H9 (cell line): ENCODE results near the gene PDCD7. TPM values are rescaled to one million over a fixed set of nuclear protein-coding genes. Genes with fewer than 3 reads are reported as not detected.

Experiments
- DNase-seq: peaks from one replicate; pipeline ENCODE4 v3.0.0-alpha.2; 2017
- H2AFZ ChIP-seq: one replicate; pipeline ENCODE4 v1.6.1; 2013; ENCODE audit warnings: mild to moderate bottlenecking, low read length, control low read depth, moderate library complexity
- H2AK5ac ChIP-seq: 2 replicates; pipeline ENCODE4 v1.6.1; 2013; ENCODE audit warnings: low read length, control low read depth, mixed read lengths; ENCODE audit not compliant: insufficient read length
- H2BK120ac ChIP-seq: one replicate; pipeline ENCODE4 v1.6.1; 2013; ENCODE audit warnings: low read depth, mild to moderate bottlenecking, low read length, control low read depth, inconsistent platforms; ENCODE audit not compliant: poor library complexity, severe bottlenecking
- H2BK12ac ChIP-seq: 2 replicates; pipeline ENCODE4 v1.6.1; 2013; ENCODE audit warnings: low read length, control low read depth, mixed read lengths, low read depth; ENCODE audit not compliant: insufficient read length
- H2BK15ac ChIP-seq: 2 replicates; pipeline ENCODE4 v1.6.1; 2013; ENCODE audit warnings: low read depth, low read length, control low read depth
- H2BK20ac ChIP-seq: one replicate; pipeline ENCODE4 v1.6.1; 2013; ENCODE audit warnings: low read depth, mild to moderate bottlenecking, low read length, control low read depth, inconsistent platforms; ENCODE audit not compliant: poor library complexity, severe bottlenecking
- H2BK5ac ChIP-seq: 2 replicates; pipeline ENCODE4 v1.6.1; 2013; ENCODE audit warnings: low read length, control low read depth, mixed read lengths; ENCODE audit not compliant: insufficient read length
- H3K14ac ChIP-seq: 2 replicates; pipeline ENCODE4 v1.6.1; 2013; ENCODE audit warnings: low read length, control low read depth; ENCODE audit not compliant: insufficient read depth
- H3K18ac ChIP-seq: 2 replicates; pipeline ENCODE4 v1.6.1; 2013; ENCODE audit warnings: low read depth, mild to moderate bottlenecking, mixed read lengths, low read length, control low read depth; ENCODE audit not compliant: insufficient read length
- H3K23ac ChIP-seq: 2 replicates; pipeline ENCODE4 v1.6.1; 2013; ENCODE audit warnings: low read length, control low read depth, mixed read lengths, low read depth; ENCODE audit not compliant: insufficient read length
- H3K23me2 ChIP-seq: 2 replicates; pipeline ENCODE4 v1.6.1; 2013; ENCODE audit warnings: low read depth, mild to moderate bottlenecking, mixed read lengths, low read length, control low read depth; ENCODE audit not compliant: insufficient read length, poor library complexity, severe bottlenecking
- H3K27ac ChIP-seq: 2 replicates; pipeline ENCODE4 v1.5.1; 2013; ENCODE audit warnings: low read length, control low read depth, mixed read lengths, low read depth; ENCODE audit not compliant: insufficient read length
- H3K27me3 ChIP-seq: 2 replicates; pipeline ENCODE4 v1.6.1; 2013; ENCODE audit warnings: low read length, control low read depth, inconsistent platforms; ENCODE audit not compliant: insufficient read depth
- H3K4ac ChIP-seq: 2 replicates; pipeline ENCODE4 v1.6.1; 2013; ENCODE audit warnings: low read depth, mild to moderate bottlenecking, control low read depth, inconsistent platforms, low read length, moderate library complexity
- H3K4me1 ChIP-seq: 2 replicates; pipeline ENCODE4 v1.6.1; 2013; ENCODE audit warnings: low read length, control low read depth, inconsistent platforms; ENCODE audit not compliant: insufficient read depth
- H3K4me2 ChIP-seq: 2 replicates; pipeline ENCODE4 v1.6.1; 2013; ENCODE audit warnings: low read length, control low read depth, mixed read lengths; ENCODE audit not compliant: insufficient read length, insufficient read depth
- H3K56ac ChIP-seq: 2 replicates; pipeline ENCODE4 v1.6.1; 2013; ENCODE audit warnings: low read depth, mild to moderate bottlenecking, mixed read lengths, low read length, control low read depth; ENCODE audit not compliant: insufficient read length
- H3K79me1 ChIP-seq: 2 replicates; pipeline ENCODE4 v1.6.1; 2013; ENCODE audit warnings: low read depth, mild to moderate bottlenecking, moderate library complexity, low read length, control low read depth, inconsistent platforms; ENCODE audit not compliant: insufficient read depth, poor library complexity, severe bottlenecking
- H3K79me2 ChIP-seq: 2 replicates; pipeline ENCODE4 v1.6.1; 2013; ENCODE audit warnings: low read length, control low read depth, inconsistent platforms; ENCODE audit not compliant: insufficient read depth
- H3K9ac ChIP-seq: 2 replicates; pipeline ENCODE4 v1.6.1; 2013; ENCODE audit warnings: low read length, control low read depth, mixed read lengths; ENCODE audit not compliant: insufficient read length; ENCODE audit errors: extremely low read depth
- H3K9me3 ChIP-seq: one replicate; pipeline ENCODE4 v1.6.1; 2013; ENCODE audit warnings: low read depth, low read length, inconsistent platforms; ENCODE audit not compliant: control insufficient read depth
- H3T11ph ChIP-seq: one replicate; pipeline ENCODE4 v1.6.1; 2013; ENCODE audit warnings: mild to moderate bottlenecking, low read length, control low read depth, inconsistent platforms
- H4K20me1 ChIP-seq: one replicate; pipeline ENCODE4 v1.6.1; 2013; ENCODE audit not compliant: control insufficient read depth, insufficient read length, insufficient read depth
- H4K5ac ChIP-seq: 2 replicates; pipeline ENCODE4 v1.6.1; 2013; ENCODE audit warnings: low read depth, mild to moderate bottlenecking, mixed read lengths, low read length, control low read depth; ENCODE audit not compliant: insufficient read length
- H4K8ac ChIP-seq: replicated peaks from 2 replicates; pipeline ENCODE4 v1.6.1; 2013; ENCODE audit warnings: low read length, control low read depth, mixed read lengths, low read depth; ENCODE audit not compliant: insufficient read length
- H4K91ac ChIP-seq: 2 replicates; pipeline ENCODE4 v1.6.1; 2013; ENCODE audit warnings: low read depth, mild to moderate bottlenecking, moderate library complexity, mixed read lengths, low read length, control low read depth; ENCODE audit not compliant: insufficient read length
- H3K27ac Mint-ChIP-seq, 3 experiments: 2 replicates in 2 of 3; 3 replicates in 1 of 3; pipeline ENCODE4 v1.8.0; 2020 to 2021; ENCODE audit warnings: mixed read lengths in 3 of 3, mild to moderate bottlenecking in 1 of 3, moderate library complexity in 1 of 3
- H3K27me3 Mint-ChIP-seq: 2 replicates; pipeline ENCODE4 v1.8.0; 2021; ENCODE audit warnings: low read depth, mild to moderate bottlenecking, moderate library complexity, mixed read lengths
- H3K36me3 Mint-ChIP-seq, 3 experiments: 2 replicates in 2 of 3; 3 replicates in 1 of 3; pipeline ENCODE4 v1.8.0; 2020 to 2021; ENCODE audit warnings: low read depth in 3 of 3, mixed read lengths in 3 of 3; ENCODE audit not compliant: insufficient read depth in 1 of 3
- H3K4me1 Mint-ChIP-seq, 2 experiments: 2 replicates each; pipeline ENCODE4 v1.8.0; 2020; ENCODE audit warnings: mixed read lengths in 2 of 2
- H3K4me3 Mint-ChIP-seq, 2 experiments: 2 replicates in 1 of 2; 3 replicates in 1 of 2; pipeline ENCODE4 v1.8.0; 2020 to 2021; ENCODE audit warnings: mild to moderate bottlenecking in 2 of 2, mixed read lengths in 2 of 2, moderate library complexity in 1 of 2
- H3K9me3 Mint-ChIP-seq, 2 experiments: 2 replicates in 1 of 2; 3 replicates in 1 of 2; pipeline ENCODE4 v1.8.0; 2020; ENCODE audit warnings: mild to moderate bottlenecking in 2 of 2, mixed read lengths in 2 of 2, moderate library complexity in 1 of 2
- total RNA-seq: library from RNA; stranded (reverse); gene quantifications from 2 replicates; pipeline ENCODE4 v1.2.1, GENCODE V29; 2021
- TF ChIP-seq, protein P1 (sequence below): fragments of 200-600 bp; sonication (generic); conservative IDR thresholded peaks from 3 replicates; pipeline ENCODE4 v1.8.0; 2021; ENCODE audit warnings: antibody characterized with exemption, mild to moderate bottlenecking

PDCD7 gene
- total RNA-seq, 1 experiment from 2014 or later, result 35.2 TPM

- Histone ChIP-seq H2AK5ac (no peak overlapping the region), H4K20me1 (no peaks in the 10 kb centered on the region), H3K18ac (no peak overlapping the region), H2BK120ac (no peak overlapping the region), H3K9me3 (no peaks in the 10 kb centered on the region), H3T11ph (no peak overlapping the region), H2BK20ac (no peak overlapping the region), H3K27me3 (no peaks in the 10 kb centered on the region), H2BK15ac (no peak overlapping the region), H3K56ac (no peak overlapping the region), H2BK5ac (no peak overlapping the region), H3K23ac (no peak overlapping the region), H3K14ac (no peak overlapping the region), H3K79me1 (peaks cover 5% of the 10 kb centered on the region), H2BK12ac (no peak overlapping the region), H3K23me2 (no peaks in the 10 kb centered on the region), H3K4ac (no peak overlapping the region), H3K4me2 (no peak overlapping the region), H3K9ac (no peak overlapping the region), H2AFZ (no peak overlapping the region), H3K27ac (no peak overlapping the region), H4K8ac (no peak overlapping the region), H4K5ac (no peak overlapping the region), H3K79me2 (no peaks in the 10 kb centered on the region), H3K4me1 (no peaks in the 10 kb centered on the region), H4K91ac (no peak overlapping the region)
- no peak for DNase-seq
- H3K9me3 Mint-ChIP-seq, result no peaks in the 10 kb centered on the region
- no peaks in the 10 kb centered on the region; a peak in 1 of 4 replicates for H3K4me1 Mint-ChIP-seq
- H3K27ac Mint-ChIP-seq, result no peak overlapping the region
- peaks cover 17 to 67% (median 55%) of the 10 kb centered on the region in 3 experiments; a peak in 6 of 7 replicates for H3K36me3 Mint-ChIP-seq
- no peaks in the 10 kb centered on the region for H3K27me3 Mint-ChIP-seq
- TF ChIP-seq, protein P1, sequence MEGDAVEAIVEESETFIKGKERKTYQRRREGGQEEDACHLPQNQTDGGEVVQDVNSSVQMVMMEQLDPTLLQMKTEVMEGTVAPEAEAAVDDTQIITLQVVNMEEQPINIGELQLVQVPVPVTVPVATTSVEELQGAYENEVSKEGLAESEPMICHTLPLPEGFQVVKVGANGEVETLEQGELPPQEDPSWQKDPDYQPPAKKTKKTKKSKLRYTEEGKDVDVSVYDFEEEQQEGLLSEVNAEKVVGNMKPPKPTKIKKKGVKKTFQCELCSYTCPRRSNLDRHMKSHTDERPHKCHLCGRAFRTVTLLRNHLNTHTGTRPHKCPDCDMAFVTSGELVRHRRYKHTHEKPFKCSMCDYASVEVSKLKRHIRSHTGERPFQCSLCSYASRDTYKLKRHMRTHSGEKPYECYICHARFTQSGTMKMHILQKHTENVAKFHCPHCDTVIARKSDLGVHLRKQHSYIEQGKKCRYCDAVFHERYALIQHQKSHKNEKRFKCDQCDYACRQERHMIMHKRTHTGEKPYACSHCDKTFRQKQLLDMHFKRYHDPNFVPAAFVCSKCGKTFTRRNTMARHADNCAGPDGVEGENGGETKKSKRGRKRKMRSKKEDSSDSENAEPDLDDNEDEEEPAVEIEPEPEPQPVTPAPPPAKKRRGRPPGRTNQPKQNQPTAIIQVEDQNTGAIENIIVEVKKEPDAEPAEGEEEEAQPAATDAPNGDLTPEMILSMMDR, result no peak
- H3K4me3 Mint-ChIP-seq, result no peak overlapping the region
Observed at GRCh38 chr15:65176056-65176455, 42.4 kb upstream of the PDCD7 start.
